ENCODE measurements around the gene CHRND. TPM values are rescaled to one million over a fixed set of nuclear protein-coding genes. Genes with fewer than 3 reads are reported as not detected.

CHRND gene
- total and polyA plus RNA-seq, 4 donors, result not detected

DNA sequence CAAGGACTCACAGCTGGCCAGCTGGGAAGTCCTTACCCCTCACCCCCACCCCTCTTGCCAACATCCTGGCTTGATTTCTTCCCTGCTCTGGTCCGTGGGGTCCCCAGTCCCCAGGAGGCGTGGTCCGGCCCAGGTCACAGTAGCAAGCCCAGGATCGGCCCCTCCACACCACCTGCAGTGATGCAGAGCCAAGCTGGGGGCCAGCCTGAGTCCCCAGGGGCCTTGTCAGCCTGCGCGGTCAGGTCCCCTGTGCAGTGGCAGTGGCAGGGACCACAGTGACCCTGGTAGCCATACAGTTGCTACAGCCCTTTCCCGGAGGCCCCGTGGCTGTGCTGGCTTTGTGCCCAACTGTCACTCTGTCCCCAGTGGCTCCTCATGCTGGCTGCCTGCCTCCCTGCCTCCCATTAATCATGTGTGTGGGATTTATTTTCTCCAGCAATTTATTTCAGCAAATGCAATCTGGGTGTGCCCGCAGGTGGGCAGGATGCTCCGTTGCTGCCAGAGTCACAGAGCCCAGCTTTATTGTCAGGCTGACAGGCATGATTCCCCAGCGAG, 14.5 kb upstream of the CHRND start:
- TF ChIP-seq RAD21 (IDR thresholded peaks at IDR 0.05) (no peak), GABPA (IDR thresholded peaks at IDR 0.05 in 1 of 2, conservative IDR thresholded peaks at IDR 0.05 in 1 of 2) (no peak), FOXA1 (IDR thresholded peaks at IDR 0.05) (no peak), JUND (IDR thresholded peaks at IDR 0.05) (no peak)
- TF ChIP-seq, protein P1, sequence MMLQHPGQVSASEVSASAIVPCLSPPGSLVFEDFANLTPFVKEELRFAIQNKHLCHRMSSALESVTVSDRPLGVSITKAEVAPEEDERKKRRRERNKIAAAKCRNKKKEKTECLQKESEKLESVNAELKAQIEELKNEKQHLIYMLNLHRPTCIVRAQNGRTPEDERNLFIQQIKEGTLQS (IDR thresholded peaks at IDR 0.05), result no peak
- TF ChIP-seq, protein P2, sequence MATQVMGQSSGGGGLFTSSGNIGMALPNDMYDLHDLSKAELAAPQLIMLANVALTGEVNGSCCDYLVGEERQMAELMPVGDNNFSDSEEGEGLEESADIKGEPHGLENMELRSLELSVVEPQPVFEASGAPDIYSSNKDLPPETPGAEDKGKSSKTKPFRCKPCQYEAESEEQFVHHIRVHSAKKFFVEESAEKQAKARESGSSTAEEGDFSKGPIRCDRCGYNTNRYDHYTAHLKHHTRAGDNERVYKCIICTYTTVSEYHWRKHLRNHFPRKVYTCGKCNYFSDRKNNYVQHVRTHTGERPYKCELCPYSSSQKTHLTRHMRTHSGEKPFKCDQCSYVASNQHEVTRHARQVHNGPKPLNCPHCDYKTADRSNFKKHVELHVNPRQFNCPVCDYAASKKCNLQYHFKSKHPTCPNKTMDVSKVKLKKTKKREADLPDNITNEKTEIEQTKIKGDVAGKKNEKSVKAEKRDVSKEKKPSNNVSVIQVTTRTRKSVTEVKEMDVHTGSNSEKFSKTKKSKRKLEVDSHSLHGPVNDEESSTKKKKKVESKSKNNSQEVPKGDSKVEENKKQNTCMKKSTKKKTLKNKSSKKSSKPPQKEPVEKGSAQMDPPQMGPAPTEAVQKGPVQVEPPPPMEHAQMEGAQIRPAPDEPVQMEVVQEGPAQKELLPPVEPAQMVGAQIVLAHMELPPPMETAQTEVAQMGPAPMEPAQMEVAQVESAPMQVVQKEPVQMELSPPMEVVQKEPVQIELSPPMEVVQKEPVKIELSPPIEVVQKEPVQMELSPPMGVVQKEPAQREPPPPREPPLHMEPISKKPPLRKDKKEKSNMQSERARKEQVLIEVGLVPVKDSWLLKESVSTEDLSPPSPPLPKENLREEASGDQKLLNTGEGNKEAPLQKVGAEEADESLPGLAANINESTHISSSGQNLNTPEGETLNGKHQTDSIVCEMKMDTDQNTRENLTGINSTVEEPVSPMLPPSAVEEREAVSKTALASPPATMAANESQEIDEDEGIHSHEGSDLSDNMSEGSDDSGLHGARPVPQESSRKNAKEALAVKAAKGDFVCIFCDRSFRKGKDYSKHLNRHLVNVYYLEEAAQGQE (IDR thresholded peaks at IDR 0.05), result no peak
- TF ChIP-seq, protein P3, sequence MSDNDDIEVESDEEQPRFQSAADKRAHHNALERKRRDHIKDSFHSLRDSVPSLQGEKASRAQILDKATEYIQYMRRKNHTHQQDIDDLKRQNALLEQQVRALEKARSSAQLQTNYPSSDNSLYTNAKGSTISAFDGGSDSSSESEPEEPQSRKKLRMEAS (IDR thresholded peaks at IDR 0.05), result no peak
- Histone ChIP-seq H3K9me3 (ENCODE audit: control insufficient read depth in 4 of 4, low read length in 3 of 4) (no peaks in the 10 kb centered on the region), H3K27me3 (ENCODE audit: control insufficient read depth in 4 of 4, insufficient read depth in 4 of 4, low read length in 3 of 4) (no peaks in the 10 kb centered on the region), H3K4me3 (ENCODE audit: low read depth in 1 of 3, low read length in 3 of 3) (no peak overlapping the region), H3K4me1 (ENCODE audit: control insufficient read depth in 4 of 4, insufficient read depth in 4 of 4, low read length in 3 of 4) (no peaks in the 10 kb centered on the region), H3K36me3 (ENCODE audit: control insufficient read depth in 4 of 4, insufficient read depth in 3 of 4, low read depth in 1 of 4, low read length in 3 of 4) (peaks cover 0 to 1% (median 0%) of the 10 kb centered on the region in 4 donors), H3K9ac (ENCODE audit: low read depth in 1 of 2, low read length in 2 of 2) (no peak overlapping the region), H3K27ac (ENCODE audit: low read depth in 1 of 2, low read length in 2 of 2) (no peak overlapping the region)
- DNase-seq (ENCODE audit: low spot score), result no peak
- 73% methylated on average over 11 of the region's 11 CpGs for WGBS

DNA sequence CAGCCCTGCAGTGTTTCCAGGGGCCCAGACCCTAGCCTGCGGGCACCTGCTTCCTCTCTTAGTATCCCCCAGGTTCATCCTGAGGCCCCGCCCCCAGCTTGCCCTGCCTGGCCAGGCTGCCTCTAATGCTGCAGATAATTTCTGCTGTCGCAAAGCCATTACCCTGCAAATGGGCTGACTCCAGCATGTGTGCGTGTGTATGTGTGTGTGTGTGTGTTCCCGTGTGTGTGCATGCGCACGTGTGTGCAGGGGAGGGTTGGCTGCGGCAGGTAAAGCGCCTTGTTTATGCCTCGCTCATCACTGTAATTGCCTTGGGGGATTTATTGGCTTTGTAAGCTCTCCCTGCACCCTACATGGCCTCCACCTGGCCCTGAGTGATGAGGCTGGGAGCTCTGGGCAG, 13.4 kb upstream of the CHRND start:
- TF ChIP-seq GABPA (IDR thresholded peaks at IDR 0.05 in 1 of 2, conservative IDR thresholded peaks at IDR 0.05 in 1 of 2) (no peak), HNF4A (conservative IDR thresholded peaks at IDR 0.05) (no peak), ZBTB33 (IDR thresholded peaks at IDR 0.05) (no peak), EGR1 (IDR thresholded peaks at IDR 0.05; ENCODE audit: low read depth in 2 of 2) (no peak), SP1 (IDR thresholded peaks at IDR 0.05) (no peak), HNF4G (IDR thresholded peaks at IDR 0.05) (no peak), RXRA (IDR thresholded peaks at IDR 0.05) (no peak), TAF1 (conservative IDR thresholded peaks at IDR 0.05) (no peak), FOXA2 (IDR thresholded peaks at IDR 0.05) (no peak), FOXA1 (IDR thresholded peaks at IDR 0.05) (no peak), JUND (IDR thresholded peaks at IDR 0.05) (no peak), RAD21 (IDR thresholded peaks at IDR 0.05) (no peak), NR2F2 (IDR thresholded peaks at IDR 0.05) (no peak)
- TF ChIP-seq, protein P1 (IDR thresholded peaks at IDR 0.05), result no peak
- TF ChIP-seq, protein P3 (IDR thresholded peaks at IDR 0.05), result no peak
- TF ChIP-seq, protein P4, sequence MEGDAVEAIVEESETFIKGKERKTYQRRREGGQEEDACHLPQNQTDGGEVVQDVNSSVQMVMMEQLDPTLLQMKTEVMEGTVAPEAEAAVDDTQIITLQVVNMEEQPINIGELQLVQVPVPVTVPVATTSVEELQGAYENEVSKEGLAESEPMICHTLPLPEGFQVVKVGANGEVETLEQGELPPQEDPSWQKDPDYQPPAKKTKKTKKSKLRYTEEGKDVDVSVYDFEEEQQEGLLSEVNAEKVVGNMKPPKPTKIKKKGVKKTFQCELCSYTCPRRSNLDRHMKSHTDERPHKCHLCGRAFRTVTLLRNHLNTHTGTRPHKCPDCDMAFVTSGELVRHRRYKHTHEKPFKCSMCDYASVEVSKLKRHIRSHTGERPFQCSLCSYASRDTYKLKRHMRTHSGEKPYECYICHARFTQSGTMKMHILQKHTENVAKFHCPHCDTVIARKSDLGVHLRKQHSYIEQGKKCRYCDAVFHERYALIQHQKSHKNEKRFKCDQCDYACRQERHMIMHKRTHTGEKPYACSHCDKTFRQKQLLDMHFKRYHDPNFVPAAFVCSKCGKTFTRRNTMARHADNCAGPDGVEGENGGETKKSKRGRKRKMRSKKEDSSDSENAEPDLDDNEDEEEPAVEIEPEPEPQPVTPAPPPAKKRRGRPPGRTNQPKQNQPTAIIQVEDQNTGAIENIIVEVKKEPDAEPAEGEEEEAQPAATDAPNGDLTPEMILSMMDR (IDR thresholded peaks at IDR 0.05; ENCODE audit: low read depth, low read length, missing input control), result no peak
- TF ChIP-seq, protein P2 (IDR thresholded peaks at IDR 0.05), result no peak
- Histone ChIP-seq H3K4me1 (ENCODE audit: control insufficient read depth in 4 of 4, insufficient read depth in 4 of 4, low read length in 3 of 4) (no peaks in the 10 kb centered on the region), H3K36me3 (ENCODE audit: control insufficient read depth in 4 of 4, insufficient read depth in 3 of 4, low read depth in 1 of 4, low read length in 3 of 4) (no peaks in the 10 kb centered on the region), H3K27me3 (ENCODE audit: control insufficient read depth in 4 of 4, insufficient read depth in 4 of 4, low read length in 3 of 4) (no peaks in the 10 kb centered on the region), H3K4me3 (ENCODE audit: low read depth in 1 of 3, low read length in 3 of 3) (no peak overlapping the region), H3K9ac (ENCODE audit: low read depth in 1 of 2, low read length in 2 of 2) (no peak overlapping the region), H3K27ac (ENCODE audit: low read depth in 1 of 2, low read length in 2 of 2) (no peak overlapping the region), H3K9me3 (ENCODE audit: control insufficient read depth in 4 of 4, low read length in 3 of 4) (no peaks in the 10 kb centered on the region)
- 87% methylated on average over 10 of the region's 10 CpGs for WGBS
- no peak for DNase-seq (ENCODE audit: low spot score)

Data from liver (tissue), 9 donors.